ENCODE measurements around the gene COG6.

COG6 gene

DNA sequence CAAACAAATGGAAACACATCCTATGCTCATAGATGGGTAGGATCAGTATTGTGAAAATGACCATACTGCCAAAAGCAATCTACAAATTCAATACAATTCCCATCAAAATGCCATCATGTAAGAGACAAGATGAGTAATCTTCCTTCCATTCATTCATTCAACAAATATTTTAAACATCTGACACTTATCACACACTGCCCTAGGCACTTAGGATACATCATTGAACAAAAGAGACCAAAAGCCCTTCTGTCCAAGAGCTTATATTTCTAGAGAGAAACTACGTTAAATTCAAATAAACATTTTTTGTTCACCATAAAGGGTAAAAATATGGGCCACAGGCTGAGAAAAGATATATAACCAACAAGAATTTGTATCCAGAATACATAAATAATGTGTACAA, 32.0 kb upstream of the COG6 start:
- Histone ChIP-seq H2AFZ (ENCODE audit: low read length) (no peak overlapping the region), H3K9me3 (ENCODE audit: insufficient read depth, low read depth, low read length) (no peaks in the 10 kb centered on the region), H3K36me3 (ENCODE audit: insufficient read depth, low read length) (no peaks in the 10 kb centered on the region), H3K4me3 (ENCODE audit: low read length, poor library complexity, severe bottlenecking) (no peak overlapping the region), H3K9ac (ENCODE audit: low read depth, low read length, poor library complexity, severe bottlenecking) (no peak overlapping the region), H3K9me2 (replicated peaks; ENCODE audit: low read depth, low read length) (no peaks in the 10 kb centered on the region), H3K4me1 (ENCODE audit: insufficient read depth, low read length, poor library complexity, severe bottlenecking) (no peaks in the 10 kb centered on the region), H3F3A (ENCODE audit: low read depth) (no peaks in the 10 kb centered on the region), H3K79me2 (ENCODE audit: insufficient read depth, low read length) (no peaks in the 10 kb centered on the region), H3K27me3 (ENCODE audit: insufficient read depth, low read length, poor library complexity, severe bottlenecking) (no peaks in the 10 kb centered on the region), H3K4me2 (ENCODE audit: low read depth, low read length, poor library complexity, severe bottlenecking) (no peak overlapping the region), H4K20me1 (ENCODE audit: insufficient read depth, low read length, poor library complexity, severe bottlenecking) (no peaks in the 10 kb centered on the region)
- TF ChIP-seq, protein P1, sequence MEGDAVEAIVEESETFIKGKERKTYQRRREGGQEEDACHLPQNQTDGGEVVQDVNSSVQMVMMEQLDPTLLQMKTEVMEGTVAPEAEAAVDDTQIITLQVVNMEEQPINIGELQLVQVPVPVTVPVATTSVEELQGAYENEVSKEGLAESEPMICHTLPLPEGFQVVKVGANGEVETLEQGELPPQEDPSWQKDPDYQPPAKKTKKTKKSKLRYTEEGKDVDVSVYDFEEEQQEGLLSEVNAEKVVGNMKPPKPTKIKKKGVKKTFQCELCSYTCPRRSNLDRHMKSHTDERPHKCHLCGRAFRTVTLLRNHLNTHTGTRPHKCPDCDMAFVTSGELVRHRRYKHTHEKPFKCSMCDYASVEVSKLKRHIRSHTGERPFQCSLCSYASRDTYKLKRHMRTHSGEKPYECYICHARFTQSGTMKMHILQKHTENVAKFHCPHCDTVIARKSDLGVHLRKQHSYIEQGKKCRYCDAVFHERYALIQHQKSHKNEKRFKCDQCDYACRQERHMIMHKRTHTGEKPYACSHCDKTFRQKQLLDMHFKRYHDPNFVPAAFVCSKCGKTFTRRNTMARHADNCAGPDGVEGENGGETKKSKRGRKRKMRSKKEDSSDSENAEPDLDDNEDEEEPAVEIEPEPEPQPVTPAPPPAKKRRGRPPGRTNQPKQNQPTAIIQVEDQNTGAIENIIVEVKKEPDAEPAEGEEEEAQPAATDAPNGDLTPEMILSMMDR (conservative IDR thresholded peaks at IDR 0.05; ENCODE audit: low read length), result no peak
- TF ChIP-seq EZH2phosphoT487 (IDR thresholded peaks at IDR 0.05; ENCODE audit: borderline replicate concordance), result no peak

DNA sequence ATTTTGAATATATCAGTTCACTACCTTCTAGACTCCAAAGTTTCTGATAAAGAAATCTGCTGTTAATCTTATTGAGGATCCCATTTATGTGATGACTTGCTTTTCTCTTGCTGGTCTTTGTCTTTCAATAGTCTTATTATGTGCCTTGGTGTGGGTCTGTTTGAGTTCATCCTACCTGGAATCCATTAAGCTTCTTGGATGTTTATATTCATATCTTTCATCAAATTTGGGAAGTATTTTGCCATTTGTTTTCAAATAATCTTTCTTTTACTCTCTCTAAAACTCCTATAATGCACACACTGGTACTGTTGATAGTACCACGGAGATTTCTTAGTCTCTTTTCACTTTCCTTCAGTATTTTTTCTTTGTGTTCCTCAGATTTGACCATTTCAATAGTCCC, 24.2 kb upstream of the COG6 start:
- Histone ChIP-seq H3F3A (ENCODE audit: low read depth) (no peaks in the 10 kb centered on the region), H3K4me3 (ENCODE audit: low read length, poor library complexity, severe bottlenecking) (no peak overlapping the region), H2AFZ (ENCODE audit: low read length) (no peak overlapping the region), H3K27me3 (ENCODE audit: insufficient read depth, low read length, poor library complexity, severe bottlenecking) (no peaks in the 10 kb centered on the region), H3K36me3 (ENCODE audit: insufficient read depth, low read length) (no peaks in the 10 kb centered on the region), H3K4me2 (ENCODE audit: low read depth, low read length, poor library complexity, severe bottlenecking) (no peak overlapping the region), H3K4me1 (ENCODE audit: insufficient read depth, low read length, poor library complexity, severe bottlenecking) (no peaks in the 10 kb centered on the region), H3K9ac (ENCODE audit: low read depth, low read length, poor library complexity, severe bottlenecking) (no peak overlapping the region), H3K9me3 (ENCODE audit: insufficient read depth, low read depth, low read length) (no peaks in the 10 kb centered on the region), H3K79me2 (ENCODE audit: insufficient read depth, low read length) (no peaks in the 10 kb centered on the region), H3K9me2 (replicated peaks; ENCODE audit: low read depth, low read length) (no peaks in the 10 kb centered on the region), H4K20me1 (ENCODE audit: insufficient read depth, low read length, poor library complexity, severe bottlenecking) (no peaks in the 10 kb centered on the region)
- no peak for TF ChIP-seq EZH2phosphoT487 (IDR thresholded peaks at IDR 0.05; ENCODE audit: borderline replicate concordance)
- TF ChIP-seq, protein P1 (conservative IDR thresholded peaks at IDR 0.05; ENCODE audit: low read length), result no peak

DNA sequence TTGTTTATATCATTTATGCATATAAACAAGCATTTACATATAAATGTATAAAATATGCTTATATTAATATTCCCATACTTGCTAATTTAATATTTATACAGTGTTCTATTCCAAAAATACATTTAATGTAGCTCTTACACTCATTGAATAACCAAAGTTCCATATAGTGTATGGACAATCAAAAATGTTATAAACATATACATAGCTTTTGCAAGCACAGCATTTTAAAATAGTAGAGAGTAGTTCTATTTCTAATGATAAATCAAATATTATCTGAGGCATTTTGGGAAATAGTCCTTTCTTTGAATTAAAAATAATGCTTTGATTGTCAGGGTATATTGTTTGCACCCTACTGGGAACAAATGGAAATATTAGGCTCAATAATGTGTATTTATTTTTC, 22.5 kb upstream of the COG6 start:
- H4K20me1 ChIP-seq (ENCODE audit: insufficient read depth, low read length, poor library complexity, severe bottlenecking), result no peaks in the 10 kb centered on the region
- H3K4me3 ChIP-seq (ENCODE audit: low read length, poor library complexity, severe bottlenecking), result no peak overlapping the region
- H2AFZ ChIP-seq (ENCODE audit: low read length), result no peak overlapping the region
- H3K27me3 ChIP-seq (ENCODE audit: insufficient read depth, low read length, poor library complexity, severe bottlenecking), result no peaks in the 10 kb centered on the region
- no peaks in the 10 kb centered on the region for H3K9me2 ChIP-seq (replicated peaks; ENCODE audit: low read depth, low read length)
- H3K9ac ChIP-seq (ENCODE audit: low read depth, low read length, poor library complexity, severe bottlenecking), result no peak overlapping the region
- H3K9me3 ChIP-seq (ENCODE audit: insufficient read depth, low read depth, low read length), result no peaks in the 10 kb centered on the region
- TF ChIP-seq, protein P1 (conservative IDR thresholded peaks at IDR 0.05; ENCODE audit: low read length), result no peak
- no peak for TF ChIP-seq EZH2phosphoT487 (IDR thresholded peaks at IDR 0.05; ENCODE audit: borderline replicate concordance)
- H3K4me2 ChIP-seq (ENCODE audit: low read depth, low read length, poor library complexity, severe bottlenecking), result no peak overlapping the region
- no peaks in the 10 kb centered on the region for H3F3A ChIP-seq (ENCODE audit: low read depth)
- H3K36me3 ChIP-seq (ENCODE audit: insufficient read depth, low read length), result no peaks in the 10 kb centered on the region
- H3K4me1 ChIP-seq (ENCODE audit: insufficient read depth, low read length, poor library complexity, severe bottlenecking), result no peaks in the 10 kb centered on the region
- no peaks in the 10 kb centered on the region for H3K79me2 ChIP-seq (ENCODE audit: insufficient read depth, low read length)

Measured in Loucy (cell line).